Measurements from ENCODE around the gene PFKL.

The PFKL gene

GRCh38 chr21:44349416-44349846, 49.6 kb downstream of the PFKL start:
- TF ChIP-seq CTCF (conservative IDR thresholded peaks at IDR 0.05; ENCODE audit: low read depth): no peak
- no peak overlapping the region for H3K27ac ChIP-seq
- DNase-seq (ENCODE audit: low spot score): no peak
- ChIA-PET CTCF (interaction anchor here (0.6 kb wide), 1 partner anchor 120 kb away, joined by 3 read pairs; no protein-coding TSS in a partner anchor), POLR2A (ENCODE audit: low non-redundant PET) (no interaction called here)

- no peak overlapping the region for H3K27ac ChIP-seq
- DNase-seq (ENCODE audit: low spot score): no peak
- no peak for TF ChIP-seq CTCF (conservative IDR thresholded peaks at IDR 0.05; ENCODE audit: low read depth)
- ChIA-PET POLR2A (ENCODE audit: low non-redundant PET) (no interaction called here), CTCF (interaction anchor here (0.6 kb wide), 1 partner anchor 120 kb away, joined by 3 read pairs; no protein-coding TSS in a partner anchor)
These were observed 50.3 kb downstream of the PFKL start for GRCh38 chr21:44349847-44350772.

GRCh38 chr21:44350773-44351481, 51.1 kb downstream of the PFKL start:
- POLR2A ChIA-PET (ENCODE audit: low non-redundant PET): no interaction called here
- H3K27ac ChIP-seq: no peak overlapping the region
- no peak for DNase-seq (ENCODE audit: low spot score)
- CTCF ChIA-PET: no interaction called here
- no peak for TF ChIP-seq CTCF (conservative IDR thresholded peaks at IDR 0.05; ENCODE audit: low read depth)

- POLR2A ChIA-PET (ENCODE audit: low non-redundant PET): no interaction called here
- no peak overlapping the region for H3K27ac ChIP-seq
- no peak for DNase-seq (ENCODE audit: low spot score)
- TF ChIP-seq CTCF (conservative IDR thresholded peaks at IDR 0.05; ENCODE audit: low read depth): no peak
- CTCF ChIA-PET: no interaction called here
These were observed 51.8 kb downstream of the PFKL start for GRCh38 chr21:44351535-44352252.

DNA sequence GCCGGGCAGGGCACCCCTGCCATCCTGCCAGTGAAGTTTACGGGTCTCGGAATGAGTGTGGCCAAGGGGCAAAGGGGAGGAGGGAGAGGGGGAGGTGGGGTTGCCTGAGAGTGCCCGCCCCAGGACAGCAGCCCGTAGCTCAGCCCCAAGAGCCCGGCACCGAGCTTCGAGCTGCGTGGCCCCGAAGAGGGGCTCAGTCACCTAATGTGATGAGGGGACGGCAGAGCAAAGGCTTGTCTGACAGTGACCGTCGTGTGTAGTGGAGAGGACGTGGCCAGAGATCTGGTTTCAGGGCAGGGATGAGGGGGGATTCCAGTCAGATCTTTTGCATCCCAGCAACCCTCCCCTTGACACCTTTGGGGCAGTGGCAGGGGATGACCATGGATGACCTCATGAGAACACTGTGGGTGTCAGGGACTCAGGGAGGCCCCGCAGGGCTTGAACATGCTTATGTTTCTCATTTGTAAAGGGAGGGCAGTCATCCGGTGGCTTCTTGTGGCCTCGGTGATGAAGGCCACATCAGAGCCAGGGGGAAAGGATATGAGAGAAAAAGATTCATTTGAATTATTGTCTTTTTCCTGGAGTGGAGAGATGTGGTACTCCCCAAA, 52.5 kb downstream of the PFKL start:
- ChIA-PET POLR2A (ENCODE audit: low non-redundant PET) (no interaction called here), CTCF (no interaction called here)
- H3K27ac ChIP-seq: no peak overlapping the region
- no peak for DNase-seq (ENCODE audit: low spot score)
- TF ChIP-seq CTCF (conservative IDR thresholded peaks at IDR 0.05; ENCODE audit: low read depth): no peak

Measured in RWPE1 (cell line).